GM18499 (cell line): ENCODE data around the gene PRKCA.
A peak's percentile ranks its signal among the peaks of the same experiment; 100 is the strongest.

Experiments
- ATAC-seq: cut with Tn5 transposase; IDR thresholded peaks from one replicate; pipeline ENCODE4 v1.9.1; 2021; ENCODE audit warnings: moderate number of reproducible peaks; ENCODE audit not compliant: insufficient read depth, unreplicated experiment

The PRKCA gene

DNA sequence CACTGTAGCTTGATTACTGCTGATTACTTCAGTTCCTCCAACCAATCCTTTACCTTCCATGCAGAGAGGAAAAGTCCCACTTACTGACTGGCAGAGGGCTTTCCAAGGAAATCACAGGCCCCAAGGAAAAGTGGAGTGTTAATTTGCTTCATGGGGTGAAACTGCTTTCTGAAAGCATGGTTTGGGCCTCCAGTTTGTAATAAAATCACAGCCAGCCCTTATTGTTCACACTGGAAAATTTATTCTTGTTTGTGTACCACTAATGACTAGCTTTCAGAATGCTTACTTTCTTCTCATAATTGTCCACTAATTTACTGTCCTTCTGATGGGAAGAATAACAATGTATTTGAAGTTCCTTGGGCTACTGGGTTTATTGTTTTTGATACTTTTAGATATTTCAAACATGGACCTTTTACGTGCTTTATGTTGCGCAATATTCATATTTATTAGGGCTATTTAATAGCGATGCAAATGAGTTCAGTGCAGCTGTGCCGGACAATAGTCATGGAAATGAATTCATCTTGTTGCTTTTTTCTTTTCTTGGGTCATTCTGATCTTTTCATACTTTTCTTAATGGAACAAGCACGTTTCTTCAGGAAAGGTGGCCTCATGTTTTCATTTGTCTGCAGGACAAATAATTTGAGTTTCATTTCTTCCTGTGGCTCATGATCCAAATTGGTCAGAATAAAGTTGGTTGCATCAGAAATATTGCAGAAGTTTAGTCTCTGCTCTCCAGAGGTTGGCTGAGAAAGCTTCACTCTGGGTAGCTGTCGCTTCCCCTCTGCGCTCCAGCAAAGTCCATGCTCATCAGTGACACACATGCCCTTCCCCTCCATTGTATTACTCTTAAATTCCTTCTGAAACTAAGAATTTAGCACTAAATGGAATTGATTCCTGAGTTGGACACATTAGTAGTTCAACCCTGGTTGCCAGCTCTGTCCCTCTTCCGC is 128.7 kb downstream of the PRKCA start:
- ATAC-seq: no peak

DNA sequence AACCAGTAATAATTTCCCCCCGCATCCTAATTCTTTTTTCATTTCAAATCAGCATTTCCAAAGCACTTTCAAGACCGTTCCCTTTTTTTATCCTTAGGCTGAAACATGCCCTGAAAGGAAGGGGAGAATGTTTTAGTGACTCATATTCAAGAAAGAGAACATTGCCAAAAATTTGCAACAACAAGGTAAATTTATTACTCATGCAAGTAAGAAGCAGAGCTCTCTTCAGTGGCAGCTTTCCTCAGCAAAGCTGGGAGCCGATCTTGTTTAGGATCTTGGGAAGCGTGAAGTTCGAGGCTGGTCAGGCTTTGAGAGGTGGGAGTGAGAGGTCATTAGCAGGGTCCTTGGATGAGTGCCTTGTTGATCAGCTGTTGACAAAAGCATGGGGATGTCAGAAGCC is 129.5 kb downstream of the PRKCA start:
- ATAC-seq: no peak

DNA sequence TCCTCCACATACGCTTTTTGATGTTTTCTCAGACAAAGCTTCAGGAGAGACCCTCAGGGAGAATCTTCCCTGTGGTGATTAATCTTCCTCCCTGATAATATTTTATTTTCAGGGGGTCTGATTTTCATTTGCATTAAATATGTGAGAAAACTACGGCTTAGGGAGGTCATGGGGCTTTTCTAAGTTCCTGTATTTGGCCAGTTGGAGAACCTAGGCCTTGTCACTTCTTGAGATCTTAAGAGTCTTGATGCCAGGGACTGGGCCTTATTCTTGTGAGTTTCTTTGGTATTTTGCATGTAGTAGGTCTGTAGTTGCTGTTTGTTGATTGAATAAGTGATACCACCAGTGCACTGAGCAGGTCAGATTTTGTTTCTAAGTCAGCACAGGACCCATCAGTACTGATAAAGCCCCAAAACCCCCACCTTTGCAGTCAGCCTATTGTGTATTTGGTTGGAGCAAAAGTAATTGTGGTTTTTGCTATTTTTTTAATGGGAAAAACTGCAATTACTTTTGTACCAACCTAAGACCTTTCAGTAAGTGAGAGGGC is 130.1 kb downstream of the PRKCA start:
- ATAC-seq: no peak

DNA sequence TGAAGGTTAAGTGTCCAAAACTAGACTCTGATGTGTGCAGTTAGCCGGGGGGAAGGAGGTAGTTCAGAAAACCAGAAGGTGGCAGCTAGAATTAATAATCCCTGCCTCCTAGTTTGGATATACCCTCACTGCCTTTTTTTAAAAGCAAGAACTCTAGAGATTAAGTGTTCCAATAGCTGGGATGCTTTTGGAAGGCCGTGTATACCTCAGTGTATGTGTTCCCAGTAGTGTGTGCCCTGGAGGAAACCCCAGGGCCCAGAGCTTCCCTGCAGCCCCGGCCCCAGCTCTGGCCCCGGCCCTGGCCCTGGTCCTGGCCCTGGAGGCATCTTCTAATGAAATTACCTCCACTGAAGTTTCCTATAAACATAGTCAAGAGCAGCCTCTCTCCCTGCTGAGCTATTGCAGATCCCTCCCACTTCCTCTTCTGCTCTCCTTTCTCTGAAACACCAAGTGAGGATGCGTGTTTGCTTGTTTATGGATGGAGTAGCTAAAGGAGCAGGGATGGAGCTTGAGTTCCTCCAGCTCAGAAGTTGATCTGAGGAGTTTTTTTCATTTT is 130.7 kb downstream of the PRKCA start:
- no peak for ATAC-seq

DNA sequence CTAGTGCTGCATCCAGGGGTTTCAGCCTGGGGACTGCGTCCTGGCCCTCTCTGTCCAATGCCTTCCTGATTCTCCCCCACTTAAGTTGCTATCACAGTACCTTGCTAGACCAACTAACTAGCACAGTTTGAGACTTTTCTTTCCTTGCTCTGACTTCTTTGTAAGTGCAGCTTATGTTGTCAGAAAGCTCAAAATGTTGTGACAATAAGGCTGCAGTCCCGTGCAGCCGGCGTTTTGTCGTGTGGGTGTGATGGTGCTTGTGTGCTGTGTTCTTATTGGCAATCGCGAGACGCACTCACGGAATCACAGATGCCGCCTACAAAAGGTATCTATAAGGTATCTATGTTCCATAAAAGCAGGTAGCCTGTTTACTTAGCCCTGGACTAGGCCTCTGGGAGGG is 132.8 kb downstream of the PRKCA start:
- ATAC-seq: no peak

DNA sequence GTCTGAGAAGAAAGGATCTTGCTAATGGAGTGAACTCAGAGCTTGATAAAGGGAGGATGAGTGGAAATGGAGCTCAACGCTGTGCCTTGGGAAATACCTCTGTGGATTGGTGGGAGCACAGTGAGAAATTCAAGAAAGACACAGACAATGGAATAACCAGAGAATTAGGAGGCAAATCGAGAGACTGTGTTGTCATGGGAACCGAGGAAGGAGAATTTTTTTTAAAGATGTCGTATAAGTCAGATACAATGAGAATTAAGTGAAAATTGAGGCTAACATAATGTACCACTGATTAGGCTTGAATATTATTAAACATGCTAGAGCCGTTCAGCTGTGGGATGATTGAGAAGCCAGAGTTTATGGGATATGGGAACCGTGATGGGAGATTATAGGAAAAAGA is 134.2 kb downstream of the PRKCA start:
- no peak for ATAC-seq

DNA sequence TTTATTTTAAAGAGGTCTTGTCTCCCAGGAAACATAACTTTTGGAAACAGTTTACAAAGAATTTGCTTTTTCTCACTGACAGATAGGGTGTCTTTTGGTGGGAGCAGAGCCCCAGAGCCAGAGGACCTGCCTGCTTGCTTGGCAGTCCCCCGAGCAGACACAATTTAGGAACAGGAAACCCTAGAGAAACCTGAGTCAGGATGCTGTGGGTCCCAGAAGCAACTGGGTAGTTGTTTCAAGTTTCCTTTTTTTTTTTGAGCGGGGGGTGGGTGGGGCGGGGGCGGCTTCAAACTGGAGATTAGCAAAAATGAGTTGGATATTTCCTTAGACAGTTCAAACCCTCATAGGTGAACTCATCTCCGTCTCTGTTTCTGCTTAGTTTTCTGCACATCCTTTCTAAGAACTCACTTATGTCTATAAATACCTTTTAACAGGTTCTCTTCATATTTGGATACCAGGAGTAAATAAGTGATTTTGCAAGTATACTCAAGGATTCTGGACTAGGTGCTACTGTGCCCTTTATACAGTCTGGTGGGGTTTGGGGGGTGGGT is 135.1 kb downstream of the PRKCA start:
- no peak for ATAC-seq

DNA sequence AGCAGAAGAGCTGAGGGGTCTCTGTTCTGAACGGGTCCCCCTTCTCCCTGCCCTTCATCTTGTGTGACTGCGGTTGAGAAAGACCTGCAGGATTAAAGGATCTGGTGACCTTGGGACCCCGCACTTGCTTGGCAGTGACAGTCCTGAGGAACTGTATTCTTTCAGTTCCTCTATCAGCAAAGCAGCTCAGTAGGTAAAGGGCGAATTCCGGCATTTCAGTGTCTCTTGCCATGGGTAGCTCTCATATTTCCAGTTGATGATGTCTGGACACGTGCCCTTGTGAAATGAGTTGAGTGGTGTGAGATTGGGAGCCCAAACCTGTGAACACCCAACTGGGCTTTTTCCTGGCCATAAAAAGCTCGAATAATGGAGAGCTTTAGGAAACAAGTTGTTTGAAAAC is 135.7 kb downstream of the PRKCA start:
- no peak for ATAC-seq

DNA sequence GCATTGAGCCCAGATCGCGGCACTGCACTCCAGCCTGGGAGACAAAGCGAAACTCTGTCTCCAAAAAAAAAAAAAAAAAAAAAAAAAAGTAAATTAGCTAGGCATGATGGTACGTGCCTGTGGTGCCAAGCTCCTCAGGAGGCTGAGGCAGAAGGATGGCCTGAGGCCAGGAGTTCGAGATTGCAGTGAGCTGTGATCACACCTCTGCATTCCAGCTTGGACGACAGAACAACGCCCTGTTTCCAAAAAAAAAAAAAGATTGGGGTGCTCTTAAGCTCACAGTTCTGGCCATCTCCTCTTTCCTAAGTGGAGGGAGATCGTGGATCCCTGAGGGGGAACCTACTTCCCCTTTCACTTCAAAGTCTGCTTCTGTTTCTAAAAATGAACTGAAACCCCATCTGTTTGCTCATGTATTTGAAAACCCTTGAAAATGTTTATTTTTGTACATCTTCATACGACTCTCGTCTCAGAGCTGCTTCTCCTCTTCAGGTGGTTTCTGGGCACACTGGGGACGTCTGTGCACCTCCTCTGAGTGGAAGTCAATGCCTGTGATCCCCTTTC is 138.8 kb downstream of the PRKCA start:
- ATAC-seq: peak; percentile 67

DNA sequence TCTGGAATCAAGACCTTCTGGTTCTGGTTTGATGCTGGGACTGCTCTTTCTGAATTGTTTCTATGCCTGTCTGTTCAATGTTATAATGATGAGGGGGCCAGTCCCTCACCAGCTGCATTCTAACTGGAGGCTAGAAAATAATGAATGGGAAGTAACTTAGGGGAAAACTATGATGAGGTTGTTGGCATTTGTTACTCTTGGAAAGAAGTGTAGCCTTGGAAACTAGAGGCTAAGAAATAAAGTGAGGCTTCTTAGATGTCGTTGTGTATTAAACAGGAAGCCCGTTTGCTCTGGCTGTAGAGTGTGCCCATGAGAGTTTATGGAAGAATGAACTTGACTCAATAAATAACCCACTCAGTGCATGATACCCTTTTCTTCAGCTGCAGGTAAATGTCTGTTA is 140.8 kb downstream of the PRKCA start:
- no peak for ATAC-seq

DNA sequence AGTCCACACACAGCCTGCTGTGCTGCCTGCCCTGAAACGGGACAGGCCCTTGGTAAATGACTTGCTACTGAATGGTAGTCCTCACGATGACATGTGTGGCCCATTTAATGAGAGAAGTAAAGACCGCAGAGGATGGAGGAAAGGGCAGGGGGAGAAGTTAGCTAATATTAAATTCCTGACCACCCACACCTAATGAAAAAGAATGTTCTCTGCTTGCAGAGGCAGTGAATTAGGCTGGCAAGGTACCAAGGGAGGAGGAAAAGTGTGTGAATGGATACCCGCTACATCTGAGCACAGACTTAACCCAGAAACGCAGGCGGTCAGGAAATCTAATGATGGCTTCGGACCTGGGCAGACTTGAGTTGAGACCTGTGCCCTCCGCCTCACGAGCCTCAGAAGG is 141.2 kb downstream of the PRKCA start:
- ATAC-seq: no peak

DNA sequence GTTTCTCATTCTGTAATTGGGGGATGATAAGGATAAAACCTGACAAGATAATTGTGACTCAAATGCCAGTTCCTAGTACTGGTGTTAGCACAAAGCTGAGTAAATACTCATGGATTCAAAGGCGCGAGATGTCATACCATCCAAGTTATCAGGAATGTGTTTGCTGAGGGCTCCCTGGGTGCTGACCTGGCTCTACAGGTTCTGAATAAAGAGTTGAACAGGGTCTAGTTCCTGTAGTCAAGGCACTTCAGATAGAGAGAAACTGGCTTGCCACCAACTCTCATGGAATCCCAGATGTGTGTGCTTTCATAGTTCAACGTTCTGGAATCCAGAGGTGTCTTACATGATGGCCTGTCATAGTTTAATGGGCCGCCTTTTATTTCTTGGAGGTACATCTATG is 141.6 kb downstream of the PRKCA start:
- ATAC-seq: no peak

DNA sequence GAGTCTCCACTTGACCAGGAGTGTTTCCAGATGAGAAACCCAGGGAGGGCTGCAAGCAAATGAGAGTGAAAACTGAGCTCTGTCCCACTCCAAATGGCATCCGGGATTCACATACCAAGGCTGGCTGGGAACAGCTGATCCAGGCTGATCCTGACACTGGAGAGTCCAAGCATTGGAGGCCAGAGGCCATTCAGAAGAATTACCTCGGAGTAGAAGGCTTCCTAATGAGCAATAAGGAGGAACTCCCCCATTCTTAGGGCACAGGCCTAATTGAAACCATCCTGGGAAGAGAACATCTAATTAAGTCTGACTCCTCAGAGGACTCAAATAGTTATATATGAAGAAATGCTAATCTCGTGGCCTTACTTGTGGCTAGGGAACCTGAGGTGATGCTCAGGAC is 142.8 kb downstream of the PRKCA start:
- ATAC-seq: no peak

DNA sequence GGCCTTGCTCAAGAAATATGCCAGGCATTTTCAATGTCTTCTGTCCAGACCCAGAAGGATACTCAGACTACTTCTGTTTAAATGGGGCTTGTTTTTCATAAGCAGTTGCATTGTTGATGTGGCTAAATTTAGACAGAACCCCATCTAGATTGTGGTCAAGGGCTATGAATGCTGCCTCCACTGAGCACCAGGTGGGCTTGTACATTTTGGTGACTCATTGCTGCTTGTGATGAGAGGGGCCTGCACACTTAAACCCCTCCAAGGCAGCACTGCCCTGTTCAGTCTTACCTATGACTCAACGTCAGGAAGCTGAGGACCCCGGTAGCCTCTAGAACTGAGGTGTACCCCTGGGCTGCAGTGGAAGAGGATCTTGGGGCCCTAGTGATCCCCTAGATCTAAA is 144.0 kb downstream of the PRKCA start:
- no peak for ATAC-seq

DNA sequence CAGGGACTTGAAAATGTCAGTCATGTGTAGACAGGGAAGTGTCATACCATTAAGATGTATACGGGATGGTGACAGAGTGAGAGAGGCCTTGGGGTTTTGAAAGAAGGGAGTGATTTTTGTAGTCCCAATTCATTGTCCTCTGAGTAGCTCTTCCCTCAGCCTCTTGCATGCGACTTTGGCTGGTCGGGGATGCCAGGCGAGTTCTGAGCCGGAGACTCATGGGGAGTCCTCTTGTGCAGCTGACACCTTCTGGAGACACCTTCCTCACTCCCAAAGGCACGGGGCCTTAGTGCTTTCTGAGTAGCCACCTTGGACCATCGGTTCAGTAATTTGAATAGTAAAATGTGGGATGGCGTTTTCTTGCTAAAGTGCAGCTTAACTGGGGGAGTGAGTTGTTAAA is 144.7 kb downstream of the PRKCA start:
- no peak for ATAC-seq

DNA sequence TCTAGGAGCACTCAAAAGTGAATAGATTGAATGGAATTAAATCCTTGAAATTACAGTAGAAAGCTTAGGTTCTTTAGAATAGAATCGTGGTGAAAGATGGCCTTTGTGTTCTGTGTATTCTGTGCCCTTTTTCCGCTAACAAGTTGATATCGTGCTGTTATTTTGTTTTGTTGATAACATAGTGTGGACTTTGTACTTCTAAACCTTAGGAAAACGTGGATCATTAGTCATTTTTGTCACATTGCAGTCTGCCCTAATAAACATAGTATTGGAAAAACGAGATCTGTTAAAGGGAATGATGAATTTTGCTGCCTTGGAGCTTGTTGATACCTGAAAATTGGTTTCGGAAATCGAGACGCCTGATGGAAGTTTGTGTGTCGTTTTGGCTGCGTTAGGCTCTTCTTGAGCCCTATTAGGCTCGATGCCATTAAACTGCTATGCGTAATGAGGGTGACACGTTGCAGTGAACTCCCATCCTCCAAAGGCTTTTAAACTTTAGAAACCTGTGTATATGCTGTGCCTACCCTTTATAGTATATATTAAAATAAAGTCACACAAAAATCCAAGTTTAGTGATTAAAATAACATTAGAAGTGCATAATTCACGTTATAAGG is 145.7 kb downstream of the PRKCA start:
- ATAC-seq: no peak

DNA sequence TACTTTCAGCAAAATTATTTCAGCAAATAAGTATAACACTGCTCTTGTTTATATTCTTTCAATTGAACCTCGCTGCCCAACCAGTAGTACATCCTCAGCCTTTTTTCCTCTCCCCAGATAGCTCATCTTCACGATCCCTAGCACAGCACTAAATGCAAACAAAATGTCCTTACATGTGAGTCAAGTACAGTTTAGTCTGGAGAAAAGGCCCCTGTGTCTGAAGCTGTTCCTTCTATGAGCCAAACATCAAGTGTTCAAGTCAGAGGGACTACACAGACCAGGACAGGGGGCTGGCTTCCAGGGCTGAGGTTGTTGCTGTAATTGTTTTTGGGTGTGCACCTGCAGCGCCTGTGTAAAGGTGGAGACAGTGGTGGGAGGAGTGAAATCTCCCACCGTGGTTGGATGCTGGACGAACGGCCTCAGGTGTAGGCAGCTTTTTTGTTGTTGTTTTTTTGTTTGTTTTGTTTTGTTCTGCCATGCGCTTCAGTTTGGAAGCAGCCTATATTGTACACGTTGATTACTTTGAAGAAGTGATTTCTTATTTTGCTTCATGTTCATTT is 147.1 kb downstream of the PRKCA start:
- ATAC-seq: no peak

DNA sequence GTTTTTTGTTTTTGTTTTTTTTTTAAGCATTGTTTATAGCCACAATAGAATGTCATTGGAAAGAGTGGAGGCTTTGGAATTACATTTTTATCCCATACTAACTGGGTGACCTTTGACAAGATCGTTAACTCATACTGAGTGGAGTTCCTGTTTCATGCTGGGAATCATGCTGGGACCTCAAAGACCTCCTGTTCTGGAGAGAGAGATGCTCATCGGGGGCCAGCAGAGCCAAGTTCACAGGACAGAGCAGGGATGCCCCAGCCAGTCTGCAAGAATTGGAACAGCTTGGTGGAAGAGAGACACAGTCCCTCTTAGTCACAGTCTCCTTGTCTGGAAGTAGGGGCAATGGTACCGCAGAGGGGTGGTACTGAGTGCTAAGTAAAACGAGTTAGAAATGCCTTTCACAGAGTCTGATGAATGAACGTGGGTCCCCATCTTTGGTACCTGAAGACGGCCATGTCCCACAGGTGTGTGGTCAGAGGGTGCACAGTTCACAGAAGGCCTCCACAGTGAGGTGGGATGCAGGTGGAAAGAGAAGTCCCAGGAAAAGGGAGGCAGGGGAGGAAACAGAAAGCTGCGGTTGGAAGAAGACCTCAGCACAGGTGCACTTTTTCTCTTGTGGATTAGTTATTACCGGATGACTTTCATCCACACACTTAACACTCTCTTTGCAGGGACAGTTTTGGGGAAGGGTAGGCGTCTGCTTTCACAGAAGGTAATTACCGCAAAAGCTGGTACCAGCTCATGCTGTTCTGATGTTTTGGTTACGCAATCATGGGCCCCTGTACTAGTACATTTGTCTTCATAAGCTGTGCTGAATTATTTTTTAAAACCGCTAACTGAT is 147.8 kb downstream of the PRKCA start:
- ATAC-seq: no peak

DNA sequence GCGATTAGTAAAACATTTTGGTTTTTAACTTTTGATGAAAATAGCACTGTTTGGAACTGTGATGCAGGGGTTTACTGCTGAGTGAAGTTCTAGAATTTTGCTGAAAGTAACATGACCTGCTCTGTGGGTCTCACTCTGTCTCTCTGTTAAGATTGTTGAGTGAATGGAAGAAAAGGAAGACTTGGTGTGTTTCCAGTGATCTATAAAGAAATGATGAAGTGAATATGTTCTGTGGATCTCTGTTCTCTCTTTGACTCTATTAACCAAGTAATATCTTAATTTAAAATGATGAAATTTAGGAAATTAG is 148.4 kb downstream of the PRKCA start:
- no peak for ATAC-seq
